AG04450 (cell line): ENCODE data around the gene CT45A2. TPM values are rescaled to one million over a fixed set of nuclear protein-coding genes. Genes with fewer than 3 reads are reported as not detected.
"Not testable (repeated sequence)": the region's sequence is repeated elsewhere in the genome, so short reads cannot be mapped to it uniquely, and the experiment has no call there.

Experiments used
- CTCF ChIA-PET: fragments of 300-600, 350-600 bp; formaldehyde crosslinking; extraction: SDS; loops from one replicate; lab custom pipeline; 2022; ENCODE audit warnings: antibody characterized with exemption, inconsistent platforms; lab: Charles Lee
- POLR2A ChIA-PET: fragments of 350-600 bp; formaldehyde crosslinking; extraction: SDS; loops from one replicate; lab custom pipeline; 2021; ENCODE audit warnings: antibody characterized with exemption, inconsistent platforms; lab: Yijun Ruan, JAX
- DNase-seq: peaks from one replicate; pipeline ENCODE4 v3.0.0-alpha.2; 2011; ENCODE audit warnings: low read depth, low spot score
- H3K27ac ChIP-seq: one replicate; pipeline ENCODE4 v1.5.1; 2012; ENCODE audit warnings: low read depth, low read length, control low read depth
- H3K27me3 ChIP-seq: one replicate; pipeline ENCODE4 v1.6.0; 2012; ENCODE audit warnings: low read length; ENCODE audit not compliant: control insufficient read depth, insufficient read depth
- H3K4me3 ChIP-seq: 2 replicates; pipeline ENCODE4 v1.5.1; 2011; ENCODE audit warnings: mild to moderate bottlenecking, low read depth, low read length, control low read depth
- H3K9me3 ChIP-seq: 2 replicates; pipeline ENCODE4 v1.5.1; 2012; ENCODE audit warnings: low read length; ENCODE audit not compliant: control insufficient read depth, insufficient read depth
- polyA minus RNA-seq: library from RNA; depleted of rRNA, polyadenylated mRNA; stranded (reverse); fragments of >200 nt; gene quantifications from 2 replicates; pipeline ENCODE4 v1.2.3, GENCODE V29; 2011; rRNA and poly(A)+ RNA removed
- polyA plus RNA-seq: library from polyadenylated mRNA; depleted of rRNA; stranded (reverse); fragments of >200 nt; gene quantifications from 2 replicates; pipeline ENCODE4 v1.2.3, GENCODE V29; 2011; rRNA removed

Gene CT45A2, protein sequence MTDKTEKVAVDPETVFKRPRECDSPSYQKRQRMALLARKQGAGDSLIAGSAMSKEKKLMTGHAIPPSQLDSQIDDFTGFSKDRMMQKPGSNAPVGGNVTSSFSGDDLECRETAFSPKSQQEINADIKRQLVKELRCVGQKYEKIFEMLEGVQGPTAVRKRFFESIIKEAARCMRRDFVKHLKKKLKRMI
- not detected in 2 replicates for polyA plus RNA-seq
- not detected in 2 replicates for polyA minus RNA-seq

DNA sequence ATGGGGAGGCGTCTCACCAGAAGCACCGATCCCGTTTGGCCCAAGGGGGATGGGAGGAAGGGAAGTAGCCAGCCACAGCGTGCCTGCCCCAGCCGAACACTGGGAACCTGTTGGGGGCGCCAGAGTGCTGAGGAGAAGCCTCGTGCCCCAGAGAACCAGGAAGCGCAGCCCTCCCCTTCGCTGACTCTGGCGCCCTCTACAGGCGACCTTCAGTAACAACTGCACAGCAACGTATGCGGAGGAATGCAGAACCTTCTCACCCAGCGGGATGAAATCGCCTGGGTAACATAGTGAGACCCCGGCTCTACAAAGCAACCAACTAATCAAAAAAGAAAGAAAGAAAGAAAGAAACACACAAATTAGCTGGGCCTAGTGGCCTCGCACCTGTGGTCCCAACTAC lies at the start of gene CT45A2:
TSS of gene CT45A2 (minus strand) at position 101 of the 400 bp plus-strand sequence. CDS start 3,747 bp downstream, outside the sequence.
- POLR2A ChIA-PET, H3K4me3 ChIP-seq, H3K27me3 ChIP-seq, H3K9me3 ChIP-seq, DNase-seq, H3K27ac ChIP-seq, CTCF ChIA-PET: not testable (repeated sequence)

- DNase-seq, POLR2A ChIA-PET, H3K27me3 ChIP-seq, H3K4me3 ChIP-seq, CTCF ChIA-PET, H3K27ac ChIP-seq, H3K9me3 ChIP-seq: not testable (repeated sequence)
These were observed 34.6 kb upstream of the CT45A2 start, which contains the start of gene CT45A8 for GRCh38 chrX:135854438-135854837. Gene CT45A8, minus strand, starts transcription at chrX:135854538. Its CDS starts 3,755 bp downstream, at chrX:135850783.

- H3K27ac ChIP-seq, CTCF ChIA-PET, H3K9me3 ChIP-seq, H3K27me3 ChIP-seq, H3K4me3 ChIP-seq, DNase-seq, POLR2A ChIA-PET: not testable (repeated sequence)
These were observed 17.4 kb upstream of the CT45A2 start, which contains the start of gene CT45A7 for GRCh38 chrX:135837180-135837579. Gene CT45A7, minus strand, starts transcription at chrX:135837280. Its CDS starts 3,747 bp downstream, at chrX:135833533.

- H3K9me3 ChIP-seq, H3K27me3 ChIP-seq, H3K27ac ChIP-seq, POLR2A ChIA-PET, H3K4me3 ChIP-seq, CTCF ChIA-PET, DNase-seq: not testable (repeated sequence)
These were observed 17.1 kb downstream of the CT45A2 start, which contains the start of gene CT45A6 for GRCh38 chrX:135802687-135803086. Gene CT45A6, minus strand, starts transcription at chrX:135802787. Its CDS starts 3,794 bp downstream, at chrX:135798993.

- H3K9me3 ChIP-seq, H3K27ac ChIP-seq, CTCF ChIA-PET, H3K4me3 ChIP-seq, POLR2A ChIA-PET, H3K27me3 ChIP-seq, DNase-seq: not testable (repeated sequence)
These were observed 34.4 kb downstream of the CT45A2 start, which contains the start of gene CT45A5 for GRCh38 chrX:135785403-135785802. Gene CT45A5, minus strand, starts transcription at chrX:135785503. Its CDS starts 3,774 bp downstream, at chrX:135781729.

DNA sequence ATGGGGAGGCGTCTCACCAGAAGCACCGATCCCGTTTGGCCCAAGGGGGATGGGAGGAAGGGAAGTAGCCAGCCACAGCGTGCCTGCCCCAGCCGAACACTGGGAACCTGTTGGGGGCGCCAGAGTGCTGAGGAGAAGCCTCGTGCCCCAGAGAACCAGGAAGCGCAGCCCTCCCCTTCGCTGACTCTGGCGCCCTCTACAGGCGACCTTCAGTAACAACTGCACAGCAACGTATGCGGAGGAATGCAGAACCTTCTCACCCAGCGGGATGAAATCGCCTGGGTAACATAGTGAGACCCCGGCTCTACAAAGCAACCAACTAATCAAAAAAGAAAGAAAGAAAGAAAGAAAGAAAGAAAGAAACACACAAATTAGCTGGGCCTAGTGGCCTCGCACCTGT lies 51.7 kb downstream of the CT45A2 start, which contains the start of gene CT45A3:
TSS of gene CT45A3 (minus strand) at position 101 of the 400 bp plus-strand sequence. CDS start 3,747 bp downstream, outside the sequence.
- DNase-seq, POLR2A ChIA-PET, H3K4me3 ChIP-seq, CTCF ChIA-PET, H3K27ac ChIP-seq, H3K9me3 ChIP-seq, H3K27me3 ChIP-seq: not testable (repeated sequence)

Other genes starting within 250 kb of the CT45A2 start
- not detected in 2 replicates for gene CT45A1, start 106.4 kb downstream of the CT45A2 start, polyA plus RNA-seq
- not detected in 2 replicates for gene CT45A3, start 51.8 kb downstream of the CT45A2 start, polyA plus RNA-seq
- gene CT45A5, start 34.5 kb downstream of the CT45A2 start, polyA plus RNA-seq: not detected in 2 replicates
- not detected in 2 replicates for gene CT45A6, start 17.2 kb downstream of the CT45A2 start, polyA plus RNA-seq
- gene CT45A7, start 17.3 kb upstream of the CT45A2 start, polyA plus RNA-seq: not detected in 2 replicates
- not detected in 2 replicates for gene CT45A8, start 34.5 kb upstream of the CT45A2 start, polyA plus RNA-seq
- not detected in 2 replicates for gene CT45A9, start 51.8 kb upstream of the CT45A2 start, polyA plus RNA-seq
- not detected in 2 replicates for gene CT45A10, start 73.4 kb upstream of the CT45A2 start, polyA plus RNA-seq
- gene SAGE1, start 73.7 kb upstream of the CT45A2 start, polyA plus RNA-seq: not detected in 2 replicates
- gene MMGT1, start 154.0 kb upstream of the CT45A2 start, polyA plus RNA-seq: 16.7 and 23.3 TPM in 2 replicates
- gene SLC9A6, start 165.4 kb upstream of the CT45A2 start, polyA plus RNA-seq: 10.7 and 14.7 TPM in 2 replicates